SKM-1 (cell line): ENCODE results near the gene BPIFB6.

ENCODE experiments used
- DNase-seq: peaks from one replicate; lab custom pipeline; 2025; ENCODE audit not compliant: unreplicated experiment; lab: John Stamatoyannopoulos, UW

BPIFB6 gene

GRCh38 chr20:33015700-33016580 lies 15.5 kb upstream of the BPIFB6 start:
- no peak for DNase-seq

- no peak for DNase-seq
These were observed 14.8 kb upstream of the BPIFB6 start for GRCh38 chr20:33016581-33017109.

- DNase-seq: no peak
These were observed 13.9 kb upstream of the BPIFB6 start for GRCh38 chr20:33017542-33017941.

- DNase-seq: no peak
These were observed 13.1 kb upstream of the BPIFB6 start for GRCh38 chr20:33018169-33018931.

GRCh38 chr20:33019465-33020277 lies 11.8 kb upstream of the BPIFB6 start:
- no peak for DNase-seq

GRCh38 chr20:33020278-33021161 lies 10.9 kb upstream of the BPIFB6 start:
- DNase-seq: no peak

GRCh38 chr20:33021879-33022278 lies 9.6 kb upstream of the BPIFB6 start:
- no peak for DNase-seq

GRCh38 chr20:33022289-33022688 lies 9.2 kb upstream of the BPIFB6 start:
- DNase-seq: no peak

- DNase-seq: no peak
These were observed 8.6 kb upstream of the BPIFB6 start for GRCh38 chr20:33022694-33023438.

- DNase-seq: no peak
These were observed 7.8 kb upstream of the BPIFB6 start for GRCh38 chr20:33023439-33024242.

- DNase-seq: no peak
These were observed 7.2 kb upstream of the BPIFB6 start for GRCh38 chr20:33024243-33024560.

GRCh38 chr20:33024609-33025317 lies 6.7 kb upstream of the BPIFB6 start:
- no peak for DNase-seq

- DNase-seq: no peak
These were observed 6.1 kb upstream of the BPIFB6 start for GRCh38 chr20:33025318-33025876.

GRCh38 chr20:33026072-33026778 lies 5.2 kb upstream of the BPIFB6 start:
- no peak for DNase-seq

- DNase-seq: no peak
These were observed 4.4 kb upstream of the BPIFB6 start for GRCh38 chr20:33026779-33027759.
